WI38 (cell line): ENCODE measurements around the gene NAT16.

ENCODE experiments used
- H3K4me3 ChIP-seq: 2 replicates; pipeline ENCODE4 v1.5.1; 2011; ENCODE audit warnings: low read depth, mild to moderate bottlenecking, control low read depth, low read length
- CTCF ChIP-seq: IDR thresholded peaks from 2 replicates; pipeline ENCODE4 v1.5.1; 2012; ENCODE audit warnings: low read depth, mild to moderate bottlenecking, control low read depth, low read length

Gene NAT16

GRCh38 chr7:101186844-101187428, 6.8 kb upstream of the NAT16 start:
- no peak overlapping the region for H3K4me3 ChIP-seq
- no peak for TF ChIP-seq CTCF

- no peak overlapping the region for H3K4me3 ChIP-seq
- TF ChIP-seq CTCF: no peak
Measured at GRCh38 chr7:101186194-101186593, 6.1 kb upstream of the NAT16 start.

GRCh38 chr7:101185258-101185839, 5.3 kb upstream of the NAT16 start:
- H3K4me3 ChIP-seq: no peak overlapping the region

GRCh38 chr7:101179713-101180112, 380 bp downstream of the NAT16 start:
- H3K4me3 ChIP-seq: no peak overlapping the region
- TF ChIP-seq CTCF: no peak

More at GRCh38 chr7:101185258-101185839, 5.3 kb upstream of the NAT16 start:
- no peak for TF ChIP-seq CTCF

- TF ChIP-seq CTCF: no peak
- no peak overlapping the region for H3K4me3 ChIP-seq
Measured at GRCh38 chr7:101179117-101179516, 976 bp downstream of the NAT16 start.

- no peak for TF ChIP-seq CTCF
- H3K4me3 ChIP-seq: no peak overlapping the region
Measured at GRCh38 chr7:101177644-101178043, 2.4 kb downstream of the NAT16 start.

- TF ChIP-seq CTCF: no peak
- H3K4me3 ChIP-seq: no peak overlapping the region
Measured at GRCh38 chr7:101175664-101176063, 4.4 kb downstream of the NAT16 start.
